Measurements from ENCODE around the gene PLXNA2.

- TF ChIP-seq POLR2A (IDR thresholded peaks at IDR 0.05) (no peak), CTCF (IDR thresholded peaks at IDR 0.05) (no peak)
Measured at GRCh38 chr1:207985996-207986395, 258.2 kb downstream of the PLXNA2 start.
